NCI-H1436 treated with DMSO at 0.1 percent for 48 hours (cell line): ENCODE measurements around the gene GOLGA8A.
"Not testable (repeated sequence)": the region's sequence is repeated elsewhere in the genome, so short reads cannot be mapped to it uniquely, and the experiment has no call there.

Source experiments
- DNase-seq: peaks from one replicate; lab custom pipeline; 2025; lab: John Stamatoyannopoulos, UW

Gene GOLGA8A

GRCh38 chr15:34408973-34409372 lies 28.6 kb downstream of the GOLGA8A start:
- not testable (repeated sequence) for DNase-seq

- not testable (repeated sequence) for DNase-seq
These were observed 33.7 kb downstream of the GOLGA8A start for GRCh38 chr15:34403899-34404298.

GRCh38 chr15:34403160-34403598 lies 34.4 kb downstream of the GOLGA8A start:
- not testable (repeated sequence) for DNase-seq

- not testable (repeated sequence) for DNase-seq
These were observed 39.9 kb downstream of the GOLGA8A start for GRCh38 chr15:34397637-34398259.

GRCh38 chr15:34392981-34393380 lies 44.6 kb downstream of the GOLGA8A start:
- DNase-seq = not testable (repeated sequence)

GRCh38 chr15:34389594-34390086 lies 48.0 kb downstream of the GOLGA8A start:
- not testable (repeated sequence) for DNase-seq
